HG02798 (cell line): ENCODE data around the gene RAVER1.
"Not testable (repeated sequence)": the region's sequence is repeated elsewhere in the genome, so short reads cannot be mapped to it uniquely, and the experiment has no call there.

Experiments used
- ATAC-seq: cut with Tn5 transposase; IDR thresholded peaks from one replicate; pipeline ENCODE4 v1.9.1; 2021; ENCODE audit warnings: mild to moderate bottlenecking; ENCODE audit not compliant: unreplicated experiment, poor library complexity

Gene RAVER1, protein sequence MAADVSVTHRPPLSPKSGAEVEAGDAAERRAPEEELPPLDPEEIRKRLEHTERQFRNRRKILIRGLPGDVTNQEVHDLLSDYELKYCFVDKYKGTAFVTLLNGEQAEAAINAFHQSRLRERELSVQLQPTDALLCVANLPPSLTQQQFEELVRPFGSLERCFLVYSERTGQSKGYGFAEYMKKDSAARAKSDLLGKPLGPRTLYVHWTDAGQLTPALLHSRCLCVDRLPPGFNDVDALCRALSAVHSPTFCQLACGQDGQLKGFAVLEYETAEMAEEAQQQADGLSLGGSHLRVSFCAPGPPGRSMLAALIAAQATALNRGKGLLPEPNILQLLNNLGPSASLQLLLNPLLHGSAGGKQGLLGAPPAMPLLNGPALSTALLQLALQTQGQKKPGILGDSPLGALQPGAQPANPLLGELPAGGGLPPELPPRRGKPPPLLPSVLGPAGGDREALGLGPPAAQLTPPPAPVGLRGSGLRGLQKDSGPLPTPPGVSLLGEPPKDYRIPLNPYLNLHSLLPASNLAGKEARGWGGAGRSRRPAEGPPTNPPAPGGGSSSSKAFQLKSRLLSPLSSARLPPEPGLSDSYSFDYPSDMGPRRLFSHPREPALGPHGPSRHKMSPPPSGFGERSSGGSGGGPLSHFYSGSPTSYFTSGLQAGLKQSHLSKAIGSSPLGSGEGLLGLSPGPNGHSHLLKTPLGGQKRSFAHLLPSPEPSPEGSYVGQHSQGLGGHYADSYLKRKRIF

GRCh38 chr19:10332965-10333757, at the start of gene RAVER1:
Gene RAVER1 (minus strand): TSS chr19:10333529. CDS start chr19:10333507, 22 bp downstream.
- ATAC-seq: peak; percentile 90

- not testable (repeated sequence) for ATAC-seq
These were observed 49.8 kb upstream of the RAVER1 start for GRCh38 chr19:10383223-10383499.

DNA sequence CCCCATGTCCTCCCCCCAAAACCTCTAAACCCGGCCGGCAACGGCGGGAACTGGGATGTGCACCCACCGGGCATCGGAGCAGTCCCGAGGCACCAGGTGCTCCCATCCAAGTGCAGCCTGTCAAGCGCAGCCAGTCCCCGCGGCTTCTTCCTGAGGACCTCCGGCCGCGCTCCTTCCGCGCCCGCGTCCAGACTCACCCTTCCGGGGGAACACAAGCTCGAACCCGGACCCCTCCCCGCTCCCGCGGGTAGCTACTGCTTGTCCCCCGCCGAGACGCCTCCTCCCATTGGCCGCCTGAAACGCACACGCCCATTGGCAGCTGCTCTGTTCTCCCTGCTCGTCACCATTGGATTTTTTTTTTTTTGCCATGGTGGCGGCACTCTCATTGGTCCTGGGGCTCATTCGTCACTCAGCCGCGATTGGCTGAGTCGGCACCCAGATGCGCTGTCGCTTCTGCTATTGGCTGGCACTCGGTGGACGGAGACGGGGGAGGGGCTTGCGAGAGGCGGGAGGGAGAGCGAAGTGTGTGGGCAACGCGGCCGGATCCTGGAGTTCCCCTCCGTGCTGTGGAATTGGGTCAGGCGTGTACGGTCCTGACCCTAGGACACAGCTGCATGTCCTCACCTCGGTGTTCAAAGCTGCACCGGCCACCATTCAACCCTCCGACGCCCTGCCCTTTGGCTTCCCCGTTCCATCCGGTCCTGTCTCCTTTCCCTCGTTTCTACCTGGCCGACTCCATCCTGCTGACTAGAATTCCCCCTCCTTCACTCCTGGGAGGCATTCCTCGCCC, 47.2 kb upstream of the RAVER1 start, which contains the start of gene TYK2:
TSS of gene TYK2 (minus strand) at position 260 of the 790 bp plus-strand sequence. CDS start 2,166 bp downstream, outside the sequence.
- peak; percentile 96 for ATAC-seq

GRCh38 chr19:10379880-10380312, 46.6 kb upstream of the RAVER1 start:
- ATAC-seq: no peak

DNA sequence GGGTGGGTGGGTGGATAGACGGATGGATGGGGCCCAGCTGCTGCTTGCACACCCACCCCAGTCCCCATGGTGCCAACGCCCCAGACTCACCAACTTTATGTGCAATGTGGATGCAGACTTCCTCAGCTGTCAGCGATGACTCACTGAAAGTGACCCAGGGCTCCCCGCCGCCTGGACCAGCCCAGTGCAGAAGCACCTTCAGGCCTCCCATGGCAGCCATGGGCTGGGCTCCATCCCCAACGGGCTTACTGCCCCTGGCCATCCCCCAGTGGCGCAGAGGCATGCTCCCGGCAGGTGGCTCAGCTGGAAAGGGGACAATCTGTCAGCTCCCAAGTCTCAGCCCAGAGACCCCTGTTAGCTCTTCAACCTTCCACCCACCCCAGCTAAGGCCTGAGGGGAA, 44.8 kb upstream of the RAVER1 start:
- no peak for ATAC-seq

DNA sequence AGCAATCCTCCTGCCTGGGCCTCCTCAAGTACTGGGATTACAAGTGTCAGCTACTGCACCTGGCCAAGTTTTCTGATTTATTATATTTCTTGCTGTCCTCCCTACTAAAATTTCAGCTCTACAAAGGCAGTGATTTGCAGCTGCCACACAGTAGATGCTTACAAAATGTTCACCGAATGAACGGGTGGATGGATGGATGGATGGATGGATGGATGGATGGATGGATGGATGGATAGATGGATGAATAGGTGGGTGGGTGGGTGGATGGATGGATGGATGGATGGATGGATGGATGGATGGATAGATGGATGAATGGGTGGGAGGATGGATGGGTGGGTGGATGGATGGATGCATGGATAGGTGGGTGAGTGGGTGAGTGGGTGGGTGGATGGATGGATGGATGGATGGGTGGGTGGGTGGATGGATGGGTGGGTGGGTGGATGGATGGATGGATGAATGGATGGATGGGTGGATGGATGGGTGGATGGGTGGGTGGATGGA, 43.9 kb upstream of the RAVER1 start:
- not testable (repeated sequence) for ATAC-seq

- no peak for ATAC-seq
These were observed 41.6 kb upstream of the RAVER1 start for GRCh38 chr19:10374931-10375330.

GRCh38 chr19:10372690-10373089, 39.4 kb upstream of the RAVER1 start:
- ATAC-seq: no peak

DNA sequence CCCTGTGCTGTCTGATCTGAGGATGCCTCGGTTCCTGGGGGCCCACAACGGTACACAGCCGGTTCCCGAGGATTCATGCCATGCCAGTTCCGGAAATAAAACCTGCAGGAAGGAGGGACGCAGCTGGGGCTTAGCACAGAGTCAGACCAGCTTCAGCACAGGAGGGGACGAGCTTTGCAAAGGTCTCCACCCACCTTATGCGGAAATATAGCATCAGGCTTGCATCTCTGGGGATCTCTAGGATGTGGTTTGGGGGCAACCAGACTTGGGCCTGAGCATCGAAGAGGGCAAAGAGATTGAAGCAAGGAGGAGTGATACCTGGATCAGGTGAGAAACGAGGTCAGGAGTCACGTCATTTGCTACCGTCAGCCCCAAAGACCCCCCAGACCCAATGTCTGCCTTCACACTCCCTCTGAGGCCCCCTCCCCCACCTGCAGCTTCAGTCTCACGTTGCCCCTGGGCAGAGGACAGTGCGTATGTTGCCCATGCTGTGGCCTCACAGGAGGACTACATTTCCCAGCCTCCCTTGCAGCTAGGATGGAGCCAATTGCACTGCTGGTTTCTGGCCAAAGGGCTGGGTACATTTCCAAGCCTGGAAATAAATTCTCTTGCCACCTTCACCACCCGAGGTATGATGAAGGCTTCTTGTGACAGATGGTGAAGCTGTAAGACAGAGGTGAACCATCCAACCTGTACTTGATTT, 34.9 kb upstream of the RAVER1 start:
- no peak for ATAC-seq

DNA sequence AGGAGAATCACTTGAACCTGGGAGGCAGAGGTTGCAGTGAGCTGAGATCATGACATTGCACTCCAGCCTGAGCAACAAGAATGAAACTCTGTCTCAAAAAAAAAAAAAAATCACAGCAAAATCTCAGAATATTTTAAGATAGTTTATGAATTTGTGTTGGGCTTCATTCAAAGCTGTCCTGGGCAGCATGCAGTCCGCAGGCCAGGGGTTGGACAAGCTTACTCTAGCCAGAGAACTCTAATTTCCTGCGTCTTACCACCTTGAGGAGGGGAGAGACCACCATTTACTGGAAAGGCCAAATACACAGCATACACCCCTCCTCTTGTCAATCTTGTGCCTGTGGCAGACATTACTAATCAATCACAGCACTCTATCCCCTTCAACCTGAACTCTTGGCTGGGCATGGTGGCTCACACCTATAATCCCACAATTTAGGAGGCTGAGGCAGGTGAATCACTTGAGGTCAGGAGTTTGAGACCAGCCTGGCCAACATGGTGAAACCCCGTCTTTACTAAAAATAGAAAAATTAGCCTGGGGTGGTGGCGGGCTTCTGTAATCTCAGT, 33.7 kb upstream of the RAVER1 start:
- ATAC-seq: not testable (repeated sequence)

DNA sequence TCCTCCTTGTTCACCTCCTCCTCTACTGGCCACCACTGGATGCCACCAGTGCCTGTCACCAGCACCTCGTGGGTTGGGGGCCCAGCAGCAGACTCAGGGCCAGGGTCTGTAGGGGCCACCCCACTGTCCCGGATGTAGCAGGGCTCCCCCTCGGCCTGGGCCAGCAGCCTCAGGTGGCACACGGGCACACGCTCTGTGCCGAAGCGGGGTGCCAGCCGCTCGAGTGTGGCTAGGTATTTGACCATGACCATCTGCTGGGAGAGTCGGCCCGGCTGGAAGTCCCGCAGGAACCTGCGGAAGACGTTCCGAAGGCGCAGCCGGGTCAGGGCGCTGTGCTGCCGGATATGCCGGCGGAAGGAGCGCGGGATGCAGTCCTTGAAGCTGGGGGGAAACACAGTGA, 32.2 kb upstream of the RAVER1 start:
- no peak for ATAC-seq

DNA sequence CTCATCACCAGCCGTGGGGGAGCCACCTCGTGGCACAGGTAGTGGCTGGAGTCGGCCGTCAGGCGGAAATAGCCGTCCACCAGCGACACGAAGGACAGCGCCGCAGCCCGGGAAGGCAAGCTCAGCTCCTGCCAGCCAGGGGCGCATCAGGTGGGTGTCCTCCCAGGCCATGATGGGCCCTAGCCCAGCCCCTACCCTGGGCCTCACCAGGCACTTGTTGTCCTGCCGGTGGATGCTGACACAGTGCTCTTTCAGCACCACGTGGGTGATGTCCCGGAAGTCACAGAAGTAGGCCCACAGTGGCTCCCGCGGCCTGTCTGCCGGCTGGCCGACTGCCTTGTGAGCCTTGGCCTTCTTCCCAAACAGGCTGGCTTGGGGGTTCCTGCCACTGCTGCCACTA, 31.3 kb upstream of the RAVER1 start:
- no peak for ATAC-seq

DNA sequence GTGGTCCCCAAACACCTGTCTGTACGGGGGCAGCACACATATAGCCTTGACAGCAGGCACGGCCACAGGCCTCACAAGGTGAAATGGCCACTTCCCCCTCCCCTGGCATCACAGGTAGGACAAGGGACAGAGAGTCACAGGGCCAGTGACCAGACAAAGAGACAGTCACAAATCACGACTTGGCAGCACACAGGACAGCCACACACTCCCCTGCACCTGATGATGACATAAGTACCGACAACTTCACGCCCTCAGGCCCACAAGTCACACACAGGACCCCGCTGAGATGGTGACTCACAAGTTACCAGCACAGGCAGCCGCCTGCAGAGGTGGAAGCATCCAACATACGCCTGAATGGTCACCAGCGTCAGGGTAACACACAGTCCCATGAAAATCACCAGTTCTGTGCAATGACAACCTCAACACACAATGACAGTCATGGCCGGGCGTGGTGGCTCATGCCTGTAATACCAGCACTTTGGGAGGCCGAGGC, 30.5 kb upstream of the RAVER1 start:
- ATAC-seq: no peak

- no peak for ATAC-seq
These were observed 28.9 kb upstream of the RAVER1 start for GRCh38 chr19:10362259-10362658.

- ATAC-seq: no peak
These were observed 28.3 kb upstream of the RAVER1 start for GRCh38 chr19:10361569-10362011.

GRCh38 chr19:10356431-10356830, 23.1 kb upstream of the RAVER1 start:
- no peak for ATAC-seq

GRCh38 chr19:10353793-10354391, 20.6 kb upstream of the RAVER1 start:
- ATAC-seq: no peak
